Neural cell (in vitro differentiated cells): ENCODE data around the gene TMEM59L. TPM values are rescaled to one million over a fixed set of nuclear protein-coding genes. Genes with fewer than 3 reads are reported as not detected.

Experiments used
- H2AFZ ChIP-seq: fragments of 200-600, 300-800 bp; sonication (generic), shearing (Covaris generic); 2 replicates; pipeline ENCODE4 v1.6.0; 2014; ENCODE audit warnings: low read depth, mild to moderate bottlenecking, antibody characterized with exemption, low read length, moderate library complexity
- H3F3A ChIP-seq: fragments of 200-600 bp; shearing (Covaris generic); 2 replicates; pipeline ENCODE4 v1.6.1; 2016; ENCODE audit warnings: mild to moderate bottlenecking, moderate library complexity, mixed read lengths, antibody characterized with exemption, low read length; ENCODE audit not compliant: insufficient read depth, poor library complexity, severe bottlenecking
- H3K27ac ChIP-seq: fragments of 200-600, 300-800 bp; sonication (generic), shearing (Covaris generic); 2 replicates; pipeline ENCODE4 v1.5.1; 2014; ENCODE audit warnings: mild to moderate bottlenecking, low read length, moderate library complexity
- H3K27me3 ChIP-seq: fragments of 300-800, 200-600 bp; sonication (generic), shearing (Covaris generic); 2 replicates; pipeline ENCODE4 v1.6.0; 2014; ENCODE audit warnings: mild to moderate bottlenecking, low read depth, low read length, moderate library complexity; ENCODE audit not compliant: insufficient read depth
- H3K36me3 ChIP-seq: fragments of 300-800, 200-600 bp; sonication (generic), shearing (Covaris generic); 2 replicates; pipeline ENCODE4 v1.5.1; 2014; ENCODE audit warnings: mild to moderate bottlenecking, antibody characterized with exemption, low read length, moderate library complexity; ENCODE audit not compliant: insufficient read depth
- H3K4me2 ChIP-seq: fragments of 300-800, 200-600 bp; sonication (generic), shearing (Covaris generic); 2 replicates; pipeline ENCODE4 v1.6.0; 2014; ENCODE audit warnings: mild to moderate bottlenecking, low read length
- H3K4me3 ChIP-seq: fragments of 300-800, 200-600 bp; sonication (generic), shearing (Covaris generic); 2 replicates; pipeline ENCODE4 v1.5.1; 2014; ENCODE audit warnings: mild to moderate bottlenecking, low read length, moderate library complexity
- H3K79me2 ChIP-seq: fragments of 200-600 bp; shearing (Covaris generic); replicated peaks from 2 replicates; pipeline ENCODE4 v1.6.0; 2014; ENCODE audit warnings: mild to moderate bottlenecking, low read length, moderate library complexity; ENCODE audit not compliant: insufficient read depth
- H3K9ac ChIP-seq: fragments of 300-800, 200-600 bp; sonication (generic), shearing (Covaris generic); 2 replicates; pipeline ENCODE4 v1.6.1; 2016; ENCODE audit warnings: mild to moderate bottlenecking, low read length, mixed read lengths
- H3K9me2 ChIP-seq: fragments of 200-600 bp; shearing (Covaris generic); 2 replicates; pipeline ENCODE4 v1.6.1; 2016; ENCODE audit warnings: mild to moderate bottlenecking, low read length, mixed read lengths; ENCODE audit not compliant: insufficient read depth
- H3K9me3 ChIP-seq: fragments of 200-600, 300-800 bp; sonication (generic), shearing (Covaris generic); 2 replicates; pipeline ENCODE4 v1.6.1; 2016; ENCODE audit warnings: mild to moderate bottlenecking, mixed run types, low read length, moderate library complexity, mixed read lengths
- H4K20me1 ChIP-seq: fragments of 200-600 bp; shearing (Covaris generic); 2 replicates; pipeline ENCODE4 v1.6.1; 2016; ENCODE audit warnings: mild to moderate bottlenecking, mixed run types; ENCODE audit not compliant: insufficient read depth
- CTCF ChIP-seq: fragments of 450-650 bp; IDR thresholded peaks from 2 replicates; pipeline ENCODE4 v1.5.1; 2014; ENCODE audit warnings: antibody characterized with exemption, mild to moderate bottlenecking, moderate library complexity; ENCODE audit not compliant: poor library complexity, severe bottlenecking
- EP300 ChIP-seq: fragments of 450-650 bp; conservative IDR thresholded peaks from 2 replicates; pipeline ENCODE4 v1.6.1; 2014; ENCODE audit warnings: antibody characterized with exemption, mild to moderate bottlenecking, moderate library complexity; ENCODE audit not compliant: poor library complexity, severe bottlenecking
- EZH2 ChIP-seq: fragments of 200-600, 300-800 bp; shearing (Covaris generic), sonication (generic); IDR thresholded peaks from 2 replicates; pipeline ENCODE4 v1.6.1; 2014; ENCODE audit warnings: antibody characterized with exemption, low read length, borderline replicate concordance, mild to moderate bottlenecking; ENCODE audit not compliant: insufficient read depth, poor library complexity, severe bottlenecking
- MXI1 ChIP-seq: fragments of 450-650 bp; conservative IDR thresholded peaks from 2 replicates; pipeline ENCODE4 v1.6.1; 2014; ENCODE audit warnings: antibody characterized with exemption, mild to moderate bottlenecking; ENCODE audit not compliant: poor library complexity, severe bottlenecking
- POLR2AphosphoS5 ChIP-seq: IDR thresholded peaks from 2 replicates; pipeline ENCODE4 v1.6.1; 2012
- RAD21 ChIP-seq: fragments of 450-650 bp; conservative IDR thresholded peaks from 2 replicates; pipeline ENCODE4 v1.6.1; 2014; ENCODE audit warnings: antibody characterized with exemption, mild to moderate bottlenecking, moderate library complexity
- REST ChIP-seq: IDR thresholded peaks from 2 replicates; pipeline ENCODE4 v1.6.1; 2012; ENCODE audit warnings: borderline replicate concordance
- SMC3 ChIP-seq: fragments of 450-650 bp; conservative IDR thresholded peaks from 2 replicates; pipeline ENCODE4 v1.6.1; 2014; ENCODE audit warnings: antibody characterized with exemption, mild to moderate bottlenecking, moderate library complexity; ENCODE audit not compliant: poor library complexity
- TAF1 ChIP-seq: IDR thresholded peaks from 2 replicates; pipeline ENCODE4 v1.6.1; 2012; ENCODE audit warnings: low read depth
- polyA plus RNA-seq: library from polyadenylated mRNA; depleted of rRNA; stranded (reverse); fragments of >200 nt; gene quantifications from 2 replicates; pipeline ENCODE4 v1.2.3, GENCODE V29; 2014

TMEM59L gene
- polyA plus RNA-seq, 1 donor from 2014 or later, result 138 TPM

GRCh38 chr19:18653853-18654252 is 41.2 kb downstream of the TMEM59L start:
- H3K9me2 ChIP-seq, result no peaks in the 10 kb centered on the region
- no peaks in the 10 kb centered on the region for H3K9me3 ChIP-seq
- H3K36me3 ChIP-seq, result no peaks in the 10 kb centered on the region
- no peaks in the 10 kb centered on the region for H3K27me3 ChIP-seq
- no peak overlapping the region for H3K27ac ChIP-seq
- H3F3A ChIP-seq, result no peaks in the 10 kb centered on the region
- H3K4me3 ChIP-seq, result no peak overlapping the region
- H2AFZ ChIP-seq, result no peak overlapping the region
- peaks cover 4% of the 10 kb centered on the region for H3K79me2 ChIP-seq
- TF ChIP-seq SMC3, result no peak
- no peak for TF ChIP-seq REST
- TF ChIP-seq CTCF, result no peak
- TF ChIP-seq EP300, result no peak
- TF ChIP-seq MXI1, result no peak
- H3K9ac ChIP-seq, result no peak overlapping the region
- H4K20me1 ChIP-seq, result no peaks in the 10 kb centered on the region
- H3K4me2 ChIP-seq, result no peak overlapping the region

DNA sequence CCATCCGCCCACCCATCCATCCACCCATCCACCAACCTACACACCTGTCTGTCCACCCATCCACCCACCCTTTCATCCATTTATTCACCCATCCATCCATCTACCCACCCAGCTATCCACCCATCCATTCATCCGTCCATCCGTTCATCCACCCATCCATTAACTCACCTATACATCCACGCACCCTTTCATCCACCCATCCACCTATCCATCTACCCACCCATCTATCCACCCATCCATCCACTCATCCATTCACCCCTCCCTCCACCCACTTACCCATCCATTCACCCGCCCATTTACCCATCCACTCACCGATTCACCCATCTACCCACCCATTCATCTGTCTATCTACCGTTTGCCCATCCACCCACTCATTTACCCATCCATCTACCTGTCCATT is 41.8 kb downstream of the TMEM59L start:
- no peaks in the 10 kb centered on the region for H3K27me3 ChIP-seq
- no peak overlapping the region for H3K4me2 ChIP-seq
- H2AFZ ChIP-seq, result no peak overlapping the region
- H3K79me2 ChIP-seq, result peaks cover 4% of the 10 kb centered on the region
- no peaks in the 10 kb centered on the region for H4K20me1 ChIP-seq
- H3K36me3 ChIP-seq, result no peaks in the 10 kb centered on the region
- H3K9me3 ChIP-seq, result no peaks in the 10 kb centered on the region
- no peaks in the 10 kb centered on the region for H3K9me2 ChIP-seq
- no peaks in the 10 kb centered on the region for H3F3A ChIP-seq
- H3K4me3 ChIP-seq, result no peak overlapping the region
- no peak overlapping the region for H3K9ac ChIP-seq
- TF ChIP-seq TAF1 (no peak), EZH2 (no peak), CTCF (no peak), REST (no peak), POLR2AphosphoS5 (no peak), MXI1 (no peak), SMC3 (no peak), EP300 (no peak), RAD21 (no peak)
- no peak overlapping the region for H3K27ac ChIP-seq
